ENCODE results near the gene CCSER1. TPM values are rescaled to one million over a fixed set of nuclear protein-coding genes. Genes with fewer than 3 reads are reported as not detected.

The CCSER1 gene
- total RNA-seq, 1 experiment from 2014 or later = 0.05 TPM

DNA sequence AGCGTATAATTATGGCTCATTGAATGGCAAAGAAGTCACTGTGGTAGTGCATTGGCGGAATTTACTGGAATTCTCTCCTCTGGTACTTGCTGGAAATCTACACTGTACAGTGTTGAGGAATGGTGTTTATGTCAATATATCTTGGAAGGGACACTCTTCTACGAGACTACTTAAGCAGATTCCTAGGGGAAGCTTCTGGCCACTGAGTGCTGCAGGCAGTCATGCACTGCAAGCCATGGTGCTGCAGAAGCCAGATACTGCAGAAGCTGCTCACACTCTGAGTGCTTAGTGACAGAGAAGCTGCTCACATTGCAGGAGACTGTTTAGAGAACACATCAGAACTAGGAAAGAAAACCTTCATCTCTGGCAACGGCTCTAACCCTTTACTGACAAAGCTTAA lies 725.0 kb downstream of the CCSER1 start:
- Histone ChIP-seq H3K4me1 (ENCODE audit: control insufficient read depth, insufficient read depth, low read length) (no peaks in the 10 kb centered on the region), H3K4me3 (ENCODE audit: low read depth in 2 of 2, low read length in 2 of 2) (no peak overlapping the region), H3K27ac (ENCODE audit: low read length) (no peak overlapping the region), H3K9me3 (ENCODE audit: control insufficient read depth, insufficient read depth, low read depth, low read length) (no peaks in the 10 kb centered on the region), H3K36me3 (ENCODE audit: control insufficient read depth, insufficient read depth, low read length) (no peaks in the 10 kb centered on the region; the same call in 1 of the 2 replicates), H3K27me3 (ENCODE audit: control insufficient read depth, insufficient read depth, low read length) (no peaks in the 10 kb centered on the region)
- DNase-seq (ENCODE audit: low read depth, low spot score) = no peak
- intact Hi-C loops (cut with micrococcal nuclease; ENCODE audit: unreplicated experiment) = no loop called here
- no peak for ATAC-seq
- ChIA-PET CTCF (no interaction called here), POLR2A (no interaction called here)
- in situ Hi-C loops (cut with HindIII; ENCODE audit: low pct_unique_long_range_greater_than_20kb, low sequenced_read_pairs) = no loop called here
- no TSS peak for BruUV-seq (replicated peaks)
- TF ChIP-seq SIN3A (IDR thresholded peaks at IDR 0.05; ENCODE audit: borderline replicate concordance, insufficient read depth, low read depth, low read length) = no peak
- TF ChIP-seq, protein P1, sequence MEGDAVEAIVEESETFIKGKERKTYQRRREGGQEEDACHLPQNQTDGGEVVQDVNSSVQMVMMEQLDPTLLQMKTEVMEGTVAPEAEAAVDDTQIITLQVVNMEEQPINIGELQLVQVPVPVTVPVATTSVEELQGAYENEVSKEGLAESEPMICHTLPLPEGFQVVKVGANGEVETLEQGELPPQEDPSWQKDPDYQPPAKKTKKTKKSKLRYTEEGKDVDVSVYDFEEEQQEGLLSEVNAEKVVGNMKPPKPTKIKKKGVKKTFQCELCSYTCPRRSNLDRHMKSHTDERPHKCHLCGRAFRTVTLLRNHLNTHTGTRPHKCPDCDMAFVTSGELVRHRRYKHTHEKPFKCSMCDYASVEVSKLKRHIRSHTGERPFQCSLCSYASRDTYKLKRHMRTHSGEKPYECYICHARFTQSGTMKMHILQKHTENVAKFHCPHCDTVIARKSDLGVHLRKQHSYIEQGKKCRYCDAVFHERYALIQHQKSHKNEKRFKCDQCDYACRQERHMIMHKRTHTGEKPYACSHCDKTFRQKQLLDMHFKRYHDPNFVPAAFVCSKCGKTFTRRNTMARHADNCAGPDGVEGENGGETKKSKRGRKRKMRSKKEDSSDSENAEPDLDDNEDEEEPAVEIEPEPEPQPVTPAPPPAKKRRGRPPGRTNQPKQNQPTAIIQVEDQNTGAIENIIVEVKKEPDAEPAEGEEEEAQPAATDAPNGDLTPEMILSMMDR (IDR thresholded peaks at IDR 0.05) = no peak
- no peak for TF ChIP-seq POLR2AphosphoS5 (IDR thresholded peaks at IDR 0.05; ENCODE audit: low read depth, low read length)
- no peak for TF ChIP-seq TCF7L2 (IDR thresholded peaks at IDR 0.05; ENCODE audit: low read depth, low read length)
- TF ChIP-seq, protein P2, sequence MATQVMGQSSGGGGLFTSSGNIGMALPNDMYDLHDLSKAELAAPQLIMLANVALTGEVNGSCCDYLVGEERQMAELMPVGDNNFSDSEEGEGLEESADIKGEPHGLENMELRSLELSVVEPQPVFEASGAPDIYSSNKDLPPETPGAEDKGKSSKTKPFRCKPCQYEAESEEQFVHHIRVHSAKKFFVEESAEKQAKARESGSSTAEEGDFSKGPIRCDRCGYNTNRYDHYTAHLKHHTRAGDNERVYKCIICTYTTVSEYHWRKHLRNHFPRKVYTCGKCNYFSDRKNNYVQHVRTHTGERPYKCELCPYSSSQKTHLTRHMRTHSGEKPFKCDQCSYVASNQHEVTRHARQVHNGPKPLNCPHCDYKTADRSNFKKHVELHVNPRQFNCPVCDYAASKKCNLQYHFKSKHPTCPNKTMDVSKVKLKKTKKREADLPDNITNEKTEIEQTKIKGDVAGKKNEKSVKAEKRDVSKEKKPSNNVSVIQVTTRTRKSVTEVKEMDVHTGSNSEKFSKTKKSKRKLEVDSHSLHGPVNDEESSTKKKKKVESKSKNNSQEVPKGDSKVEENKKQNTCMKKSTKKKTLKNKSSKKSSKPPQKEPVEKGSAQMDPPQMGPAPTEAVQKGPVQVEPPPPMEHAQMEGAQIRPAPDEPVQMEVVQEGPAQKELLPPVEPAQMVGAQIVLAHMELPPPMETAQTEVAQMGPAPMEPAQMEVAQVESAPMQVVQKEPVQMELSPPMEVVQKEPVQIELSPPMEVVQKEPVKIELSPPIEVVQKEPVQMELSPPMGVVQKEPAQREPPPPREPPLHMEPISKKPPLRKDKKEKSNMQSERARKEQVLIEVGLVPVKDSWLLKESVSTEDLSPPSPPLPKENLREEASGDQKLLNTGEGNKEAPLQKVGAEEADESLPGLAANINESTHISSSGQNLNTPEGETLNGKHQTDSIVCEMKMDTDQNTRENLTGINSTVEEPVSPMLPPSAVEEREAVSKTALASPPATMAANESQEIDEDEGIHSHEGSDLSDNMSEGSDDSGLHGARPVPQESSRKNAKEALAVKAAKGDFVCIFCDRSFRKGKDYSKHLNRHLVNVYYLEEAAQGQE (IDR thresholded peaks at IDR 0.05; ENCODE audit: insufficient read depth in 1 of 2, low read depth in 2 of 2, low read length in 1 of 2) = no peak

DNA sequence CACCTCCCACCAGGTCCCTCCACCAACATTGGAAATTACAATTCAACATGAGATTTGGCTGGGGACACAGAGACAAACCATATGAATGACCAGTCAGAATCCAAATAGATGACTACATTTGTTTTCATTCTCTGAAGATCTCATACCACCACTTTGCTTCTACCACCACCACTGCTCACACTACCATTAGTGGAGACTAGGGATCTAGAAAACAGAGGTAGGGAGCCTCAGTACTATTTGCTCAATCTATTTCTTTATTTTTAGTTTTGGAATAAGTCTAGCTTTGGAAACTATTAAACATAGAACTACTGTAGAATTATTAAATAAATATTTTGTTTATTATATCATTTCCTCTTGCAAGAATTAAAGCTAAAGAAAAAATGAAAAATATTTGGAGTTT lies 727.9 kb downstream of the CCSER1 start:
- POLR2A ChIA-PET = no interaction called here
- intact Hi-C loops (cut with micrococcal nuclease; ENCODE audit: unreplicated experiment) = no loop called here
- DNase-seq (ENCODE audit: low read depth, low spot score) (no peak), ATAC-seq (no peak)
- Histone ChIP-seq H3K27ac (ENCODE audit: low read length) (no peak overlapping the region), H3K4me1 (ENCODE audit: control insufficient read depth, insufficient read depth, low read length) (no peaks in the 10 kb centered on the region), H3K4me3 (ENCODE audit: low read depth in 2 of 2, low read length in 2 of 2) (no peak overlapping the region), H3K27me3 (ENCODE audit: control insufficient read depth, insufficient read depth, low read length) (no peaks in the 10 kb centered on the region), H3K36me3 (ENCODE audit: control insufficient read depth, insufficient read depth, low read length) (no peaks in the 10 kb centered on the region; the same call in 1 of the 2 replicates), H3K9me3 (ENCODE audit: control insufficient read depth, insufficient read depth, low read depth, low read length) (no peaks in the 10 kb centered on the region)
- no TSS peak for BruUV-seq (replicated peaks)
- TF ChIP-seq, protein P2 (IDR thresholded peaks at IDR 0.05; ENCODE audit: insufficient read depth in 1 of 2, low read depth in 2 of 2, low read length in 1 of 2) = no peak
- no peak for TF ChIP-seq TCF7L2 (IDR thresholded peaks at IDR 0.05; ENCODE audit: low read depth, low read length)
- TF ChIP-seq SIN3A (IDR thresholded peaks at IDR 0.05; ENCODE audit: borderline replicate concordance, insufficient read depth, low read depth, low read length) = no peak
- CTCF ChIA-PET = no interaction called here
- in situ Hi-C loops (cut with HindIII; ENCODE audit: low pct_unique_long_range_greater_than_20kb, low sequenced_read_pairs) = no loop called here
